H1 (cell line): ENCODE measurements around the gene BRINP3. TPM values are rescaled to one million over a fixed set of nuclear protein-coding genes. Genes with fewer than 3 reads are reported as not detected.

Source experiments
- E2F6 ChIP-seq: IDR thresholded peaks from 2 replicates; pipeline ENCODE4 v1.6.1; 2012; ENCODE audit warnings: inconsistent platforms
- EP300 ChIP-seq, 2 experiments: IDR thresholded peaks; 1 replicate in 1 of 2; 2 replicates in 1 of 2; pipeline ENCODE4 v1.6.1; 2011 to 2012; ENCODE audit warnings: low read depth in 2 of 2, low read length in 2 of 2, mild to moderate bottlenecking in 2 of 2, borderline replicate concordance in 1 of 2, inconsistent platforms in 1 of 2, moderate library complexity in 1 of 2
- HDAC6 ChIP-seq: IDR thresholded peaks from one replicate; pipeline ENCODE4 v1.7.1; 2012; ENCODE audit warnings: low read depth, mild to moderate bottlenecking, inconsistent platforms, low read length, moderate library complexity
- SAP30 ChIP-seq: fragments of 300-600 bp; sonication (generic); IDR thresholded peaks from 2 replicates; pipeline ENCODE4 v1.7.1; 2012; ENCODE audit warnings: low read length, moderate library complexity, mild to moderate bottlenecking, inconsistent platforms; ENCODE audit not compliant: insufficient read depth, insufficient replicate concordance
- SIN3A ChIP-seq, 2 experiments: IDR thresholded peaks in 1 of 2; conservative IDR thresholded peaks in 1 of 2; 2 replicates each; pipeline ENCODE4 v1.6.1; 2011 to 2012; ENCODE audit warnings: low read length in 2 of 2, improper control_type of control experiment in 1 of 2, low read depth in 1 of 2, mild to moderate bottlenecking in 1 of 2
- SUZ12 ChIP-seq: fragments of 200-600 bp; sonication (generic); IDR thresholded peaks from 2 replicates; pipeline ENCODE4 v1.6.1; 2012; ENCODE audit warnings: mild to moderate bottlenecking, inconsistent platforms, low read length, moderate library complexity, mixed read lengths
- YY1 ChIP-seq: IDR thresholded peaks from 2 replicates; pipeline ENCODE4 v1.6.1; 2011; ENCODE audit warnings: low read depth, mild to moderate bottlenecking, low read length
- polyA plus RNA-seq, 7 experiments: library from polyadenylated mRNA; depleted of rRNA in 3 of 7; stranded (reverse) in 5 of 7; unstranded in 2 of 7; fragments of >200 nt in 5 of 7; fragments of 200-250 nt in 2 of 7; gene quantifications; 1 replicate in 5 of 7; 2 replicates in 1 of 7; 4 replicates in 1 of 7; pipeline versions ENCODE4 v1.2.1 to v1.2.3, GENCODE V29; 2011 to 2013; ENCODE audit warnings: missing spikeins in 2 of 7, mixed read lengths in 2 of 7
- total RNA-seq: library from RNA; stranded (reverse); fragmentation: NEBNext Ultra II Directional; extraction: Animal tissue kit (Norgen Biotek cat#: 25700); gene quantifications from 2 replicates; pipeline ENCODE4 v1.2.1, GENCODE V29; 2021

The BRINP3 gene
- total and polyA plus RNA-seq, 2 of the 8 experiments (the other 6 are each of a cell fraction or from before 2014, with no cell fraction given), result not detected

DNA sequence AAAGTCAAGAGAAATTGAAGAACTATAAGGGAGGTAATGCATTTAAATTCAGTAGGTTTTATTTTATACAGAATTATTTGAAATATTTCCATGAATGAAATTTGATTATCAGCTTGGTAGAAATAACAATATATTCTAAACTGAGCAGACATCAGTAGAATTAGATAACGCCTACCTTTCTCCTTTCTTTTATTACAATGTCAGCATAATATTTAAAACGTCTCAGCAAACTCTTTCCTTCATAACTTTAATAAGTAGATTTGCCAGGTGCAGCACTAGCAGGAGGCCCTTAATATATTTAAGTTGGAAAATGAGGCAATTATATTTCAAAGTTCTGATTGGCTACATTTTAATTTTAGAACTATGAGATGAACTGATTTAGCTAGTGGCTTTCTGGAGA is 298.8 kb downstream of the BRINP3 start (continued):
- TF ChIP-seq HDAC6, result no peak
- no peak for TF ChIP-seq YY1
- TF ChIP-seq SUZ12, result no peak
- no peak for TF ChIP-seq SIN3A (conservative IDR thresholded peaks at IDR 0.05 in 1 of 2, IDR thresholded peaks at IDR 0.05 in 1 of 2; ENCODE audit: low read depth in 1 of 2, low read length in 2 of 2)
- TF ChIP-seq EP300 (IDR thresholded peaks at IDR 0.05; ENCODE audit: borderline replicate concordance in 1 of 2, low read depth in 2 of 2, low read length in 2 of 2), result no peak
- no peak for TF ChIP-seq SAP30
- no peak for TF ChIP-seq E2F6
